SW 1271 (cell line): ENCODE data around the gene INTS13.
A peak's percentile ranks its signal among the peaks of the same experiment; 100 is the strongest.
"Not testable (repeated sequence)": the region's sequence is repeated elsewhere in the genome, so short reads cannot be mapped to it uniquely, and the experiment has no call there.

Experiments used
- DNase-seq, 2 experiments: peaks; one replicate each; lab custom pipeline; 2025; lab: John Stamatoyannopoulos, UW

INTS13 gene

GRCh38 chr12:26937863-26938700, at the start of gene INTS13, which contains the start of gene FGFR1OP2:
Gene INTS13 (minus strand): TSS chr12:26937981. CDS start chr12:26936803, 1,178 bp downstream.
Gene FGFR1OP2 (plus strand): TSS chr12:26938470. CDS start chr12:26954159, 15,689 bp downstream.
- DNase-seq = peak; percentile 99 to 100

GRCh38 chr12:26982866-26983265, 45.1 kb upstream of the INTS13 start:
- DNase-seq = no peak

- DNase-seq = no peak
Observed at GRCh38 chr12:26979733-26980132, 42.0 kb upstream of the INTS13 start.

- DNase-seq = no peak
Observed at GRCh38 chr12:26978801-26979200, 41.0 kb upstream of the INTS13 start.

GRCh38 chr12:26976687-26977086, 38.9 kb upstream of the INTS13 start:
- no peak for DNase-seq

GRCh38 chr12:26971963-26972362, 34.2 kb upstream of the INTS13 start:
- DNase-seq = no peak

GRCh38 chr12:26970136-26970535, 32.4 kb upstream of the INTS13 start:
- no peak for DNase-seq

GRCh38 chr12:26966842-26967241, 29.1 kb upstream of the INTS13 start:
- DNase-seq = no peak

GRCh38 chr12:26963413-26963812, 25.6 kb upstream of the INTS13 start:
- no peak for DNase-seq

GRCh38 chr12:26961803-26962202, 24.0 kb upstream of the INTS13 start:
- DNase-seq = no peak

- DNase-seq = not testable (repeated sequence)
Observed at GRCh38 chr12:26961391-26961790, 23.6 kb upstream of the INTS13 start.

- no peak for DNase-seq
Observed at GRCh38 chr12:26954027-26954426, 16.2 kb upstream of the INTS13 start.

- no peak for DNase-seq
Observed at GRCh38 chr12:26953447-26953846, 15.7 kb upstream of the INTS13 start.

GRCh38 chr12:26948309-26948708, 10.5 kb upstream of the INTS13 start:
- DNase-seq = no peak

- DNase-seq = no peak
Observed at GRCh38 chr12:26941215-26941594, 3.4 kb upstream of the INTS13 start.

- no peak for DNase-seq
Observed at GRCh38 chr12:26940516-26941214, 2.9 kb upstream of the INTS13 start.

- no peak for DNase-seq
Observed at GRCh38 chr12:26939953-26940352, 2.2 kb upstream of the INTS13 start.

- peak in 1 of 2 experiments; percentile 42 for DNase-seq
Observed at GRCh38 chr12:26939192-26939832, 1.5 kb upstream of the INTS13 start.

GRCh38 chr12:26938701-26939062, 901 bp upstream of the INTS13 start:
- DNase-seq = peak in 1 of 2 experiments; percentile 69

GRCh38 chr12:26937443-26937862, 328 bp downstream of the INTS13 start:
- no peak for DNase-seq

- no peak for DNase-seq
Observed at GRCh38 chr12:26936559-26937442, 980 bp downstream of the INTS13 start.
